ENCODE data around the gene ODAD4.
"Not testable (repeated sequence)": the region's sequence is repeated elsewhere in the genome, so short reads cannot be mapped to it uniquely, and the experiment has no call there.

ODAD4 gene

DNA sequence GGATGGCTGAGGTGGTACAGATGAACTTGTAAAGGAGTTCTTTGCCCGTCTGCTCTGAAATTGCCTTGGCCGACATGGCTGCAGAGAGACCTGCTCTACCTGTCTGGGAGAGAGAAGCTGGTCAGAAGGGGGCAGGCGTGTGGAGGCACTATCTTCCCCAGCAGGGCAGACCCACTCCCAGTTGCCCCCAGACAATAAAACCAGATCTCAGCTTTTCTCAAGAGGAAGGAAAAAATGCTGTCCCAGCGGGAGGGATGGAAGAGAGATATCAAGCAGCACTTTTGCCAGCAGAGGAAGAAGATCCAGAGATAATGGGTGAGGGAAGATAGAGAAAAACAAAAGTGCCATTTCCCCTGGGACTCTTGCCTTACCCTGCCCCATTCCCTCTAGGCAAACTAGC is 16.6 kb upstream of the ODAD4 start:
- no peak for DNase-seq

DNA sequence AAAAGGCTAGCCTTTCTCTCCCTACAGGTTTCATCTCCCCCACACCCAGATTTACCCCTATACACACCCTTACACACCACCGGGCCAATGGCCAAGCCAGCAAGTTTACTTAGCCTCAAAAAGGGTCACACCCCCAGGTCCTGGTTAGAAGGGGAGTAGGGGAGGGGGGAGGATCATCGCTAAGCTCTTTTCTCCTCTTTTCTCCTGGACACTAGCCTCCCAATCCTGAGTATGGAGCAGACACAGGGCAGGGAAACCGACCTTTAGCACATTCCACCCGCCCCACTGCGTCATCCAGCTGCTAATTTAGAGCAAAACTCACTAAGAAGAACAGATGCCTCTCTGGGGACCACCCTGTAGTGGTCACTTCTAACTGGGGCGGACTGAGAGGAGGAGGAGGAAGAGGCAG is 16.1 kb upstream of the ODAD4 start:
- DNase-seq, result no peak

DNA sequence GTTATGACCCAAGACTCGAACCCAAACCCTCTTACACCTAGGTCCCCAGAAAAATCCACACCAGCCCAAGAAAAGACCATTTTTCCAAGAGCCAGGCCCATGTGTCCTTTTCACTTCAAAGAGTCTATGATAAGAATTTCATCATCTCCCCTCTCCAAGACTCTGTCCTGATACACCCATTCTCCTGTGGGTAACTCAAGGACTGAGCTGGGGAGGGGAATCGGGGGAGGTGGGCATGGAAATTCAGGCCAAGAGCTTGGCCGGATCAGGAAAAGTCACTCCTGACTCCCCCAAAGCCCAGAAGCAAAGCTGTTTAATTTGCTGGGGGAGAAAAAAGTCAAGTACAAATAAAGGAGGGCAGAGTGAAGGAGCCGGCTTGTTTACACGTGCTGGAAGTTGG is 15.4 kb upstream of the ODAD4 start:
- no peak for DNase-seq

DNA sequence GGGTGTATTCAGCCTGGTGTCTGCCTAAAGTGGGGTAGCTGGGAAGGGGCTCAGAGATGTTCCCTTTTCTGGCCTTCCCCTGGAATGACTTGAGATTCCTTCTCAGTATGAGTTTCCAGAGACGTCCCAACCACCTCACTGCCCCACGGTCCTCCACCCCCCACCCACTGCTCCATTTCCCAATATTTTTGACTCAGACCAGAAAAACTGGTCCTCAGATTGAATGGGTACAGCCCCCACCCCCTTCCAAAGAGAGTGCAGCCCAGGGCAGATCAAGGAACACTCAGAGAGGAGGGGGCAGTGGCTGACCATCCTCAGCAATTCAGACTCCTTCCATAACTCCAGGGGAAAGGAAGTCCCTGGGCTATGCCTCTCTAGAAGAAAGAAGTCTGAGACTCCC is 14.9 kb upstream of the ODAD4 start:
- DNase-seq, result no peak

DNA sequence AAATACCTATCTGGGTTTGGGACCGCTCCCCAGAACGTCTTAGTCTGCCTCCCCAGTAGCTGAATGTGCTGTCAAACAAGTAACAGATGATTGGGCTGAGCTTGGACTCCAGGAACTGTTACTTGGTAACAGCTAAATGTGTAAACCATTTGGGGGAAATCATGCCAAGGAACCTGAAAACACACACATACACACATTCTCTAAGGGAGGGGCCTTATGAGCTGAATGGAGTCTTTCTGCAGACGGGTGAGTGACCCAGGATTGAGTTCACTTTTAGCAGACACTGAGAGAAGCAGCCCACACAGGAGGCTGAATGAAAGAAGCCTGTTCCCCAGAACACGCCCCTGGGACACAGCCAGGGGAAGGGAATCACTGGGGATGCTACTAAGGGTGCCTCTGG is 13.2 kb upstream of the ODAD4 start:
- no peak for DNase-seq

DNA sequence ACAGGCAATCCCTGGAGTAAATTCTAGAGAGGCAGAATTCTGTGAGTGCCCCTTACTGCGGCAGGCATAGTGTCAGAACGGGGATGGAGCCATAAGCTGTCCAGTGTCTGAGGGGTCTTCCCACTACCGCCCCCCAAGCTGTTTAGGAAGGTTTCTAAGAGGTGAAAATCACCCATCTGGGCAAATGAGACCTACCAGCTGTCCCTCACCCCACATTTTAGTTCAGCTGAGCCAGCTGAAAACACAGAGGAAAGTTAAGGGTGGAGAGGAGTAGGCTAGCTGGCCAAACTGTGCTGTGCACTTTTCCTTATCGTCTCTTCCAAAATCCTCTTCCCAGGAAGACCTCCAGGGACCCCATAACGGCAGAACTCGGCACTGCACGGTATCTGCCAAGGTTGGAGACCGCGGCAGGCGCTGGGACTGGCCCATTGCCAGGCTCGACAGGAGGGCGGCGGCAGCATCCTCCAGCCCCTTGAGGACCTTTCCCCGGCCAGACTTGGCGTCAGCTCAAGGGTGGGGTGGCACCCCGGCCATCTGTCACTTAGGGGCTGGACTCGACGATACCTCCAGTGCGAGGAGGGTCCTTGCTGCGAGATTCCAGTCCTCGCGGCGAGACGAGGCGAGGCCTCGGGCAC is 12.6 kb upstream of the ODAD4 start:
- peak; percentile 75 for DNase-seq

DNA sequence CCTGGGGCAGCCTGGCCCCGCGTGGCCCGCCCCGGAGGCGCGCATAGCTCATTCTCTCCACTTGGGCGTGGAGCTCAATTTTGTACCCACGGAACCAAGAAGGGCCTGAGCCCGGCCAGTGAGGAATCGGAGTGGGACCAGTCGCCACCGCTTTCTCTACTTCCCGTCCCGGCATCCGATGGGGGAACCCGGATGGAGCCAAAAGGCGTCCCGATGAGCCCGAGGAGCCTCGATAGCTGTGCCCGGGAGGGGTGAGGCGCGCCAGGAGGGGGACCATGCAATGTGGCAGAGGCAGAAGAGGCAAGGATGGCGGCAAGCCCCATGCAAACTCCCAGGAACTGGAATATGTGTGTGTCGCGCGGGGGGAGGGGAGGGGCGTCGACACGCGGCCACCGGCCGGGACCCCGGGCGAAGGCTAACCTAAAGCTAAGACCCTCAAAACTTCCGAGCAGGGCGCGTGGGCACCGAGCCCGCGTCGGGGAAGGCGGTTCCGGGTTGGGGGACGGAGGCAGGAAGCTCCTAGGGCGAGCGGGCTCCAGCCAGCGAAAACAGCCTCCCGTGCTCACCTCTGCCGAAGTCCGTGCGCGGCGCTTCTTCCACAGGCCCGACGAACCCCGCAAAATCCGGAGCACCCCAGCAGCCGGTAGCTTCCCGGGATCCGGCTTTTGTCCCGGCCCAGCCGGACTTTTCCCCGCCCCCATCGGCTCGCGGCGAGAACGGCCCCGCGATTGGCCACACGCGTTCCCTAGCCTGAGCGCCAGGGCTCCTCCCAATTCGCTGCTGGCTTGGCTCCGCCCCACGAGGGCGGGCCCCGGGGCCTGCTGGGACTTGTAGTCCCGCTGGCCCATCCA is 11.9 kb upstream of the ODAD4 start, which contains the start of gene ACLY:
ACLY (minus strand) TSS at position 638 of the 851 bp plus-strand sequence. CDS start 5,078 bp downstream, outside the sequence.
- DNase-seq, result peak; percentile 96

DNA sequence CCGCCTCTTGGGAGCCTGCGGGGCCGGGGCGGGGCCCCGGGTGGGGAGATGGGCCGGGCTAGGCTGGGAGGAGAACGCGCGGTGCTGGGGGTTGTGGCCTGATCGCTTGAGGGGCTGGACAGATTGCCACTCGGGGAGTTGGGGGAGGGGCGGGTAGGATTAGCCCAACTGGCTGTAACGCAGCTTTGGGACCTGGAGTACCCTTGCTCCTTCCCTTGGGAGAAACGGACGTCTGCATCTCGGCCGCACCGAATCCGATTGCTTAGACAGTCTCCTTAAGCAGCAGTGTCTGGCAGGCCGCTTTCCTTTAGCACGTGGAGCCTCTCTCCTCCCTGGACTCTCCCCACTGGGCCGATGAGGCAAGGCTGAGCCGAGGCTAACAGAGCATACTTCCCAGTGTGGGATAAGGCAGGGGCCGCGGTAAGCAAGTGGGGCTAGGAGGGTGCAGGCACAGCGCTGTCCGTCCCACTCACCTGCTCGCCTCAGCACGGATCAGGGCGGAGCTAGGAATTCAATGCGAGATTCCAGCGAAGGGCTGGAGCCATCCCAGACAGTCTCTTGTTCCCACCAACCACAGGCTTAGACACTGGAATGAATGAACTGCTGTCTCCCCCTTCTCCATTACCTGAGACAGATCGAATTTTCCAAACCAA is 11.1 kb upstream of the ODAD4 start:
- peak; percentile 58 for DNase-seq

DNA sequence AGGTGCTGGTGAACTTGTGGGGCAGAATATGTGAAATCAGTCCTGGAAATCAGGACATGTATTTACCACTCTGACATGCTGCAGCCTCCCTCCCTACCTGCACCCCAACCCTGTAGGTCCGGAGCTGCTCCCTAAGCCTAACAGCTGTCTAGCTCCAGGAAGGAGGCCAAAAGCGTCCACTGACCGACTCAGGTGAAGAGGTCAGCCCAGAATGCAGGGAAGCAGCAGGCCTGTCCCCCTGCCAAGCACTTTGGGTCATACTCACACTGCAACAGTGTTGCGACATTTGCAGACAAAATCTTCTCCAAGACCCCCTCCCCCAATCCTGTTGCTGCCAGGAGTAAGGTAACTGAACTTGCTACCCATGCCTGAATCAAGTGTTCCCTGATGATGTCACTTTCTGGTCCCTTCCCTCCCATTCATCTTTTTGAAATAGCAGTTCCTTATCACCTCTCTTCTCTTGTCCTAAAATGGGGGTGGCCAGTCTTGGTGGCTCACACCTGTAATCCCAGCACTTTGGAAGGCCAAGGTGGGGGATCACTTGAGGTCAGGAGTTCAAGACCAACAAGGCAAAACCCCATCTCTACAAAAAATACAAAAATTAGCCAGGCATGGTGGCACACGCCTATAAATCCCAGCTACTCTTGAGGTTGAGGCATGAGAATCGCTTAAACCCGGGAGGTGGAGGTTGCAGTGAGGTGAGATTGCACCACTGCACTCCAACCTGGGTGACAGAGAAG is 10.4 kb upstream of the ODAD4 start:
- DNase-seq, result no peak

DNA sequence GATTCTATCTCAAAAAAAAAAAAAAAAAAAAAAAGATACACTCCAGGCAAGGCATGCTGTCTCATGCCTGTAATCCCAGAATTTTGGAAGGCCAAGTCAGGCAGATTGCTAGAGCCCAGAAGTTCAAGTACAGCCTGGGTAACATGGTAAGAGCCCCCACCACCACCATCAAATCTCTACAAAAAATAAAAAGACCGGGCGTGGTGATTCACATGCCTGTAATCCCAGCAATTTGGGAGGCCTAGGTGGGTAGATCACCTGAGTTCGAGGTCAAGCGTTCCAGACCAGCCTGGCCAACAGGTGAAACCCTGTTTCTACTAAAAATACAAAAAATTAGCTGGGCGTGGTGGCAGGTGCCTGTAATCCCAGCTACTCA is 9.8 kb upstream of the ODAD4 start:
- no peak for DNase-seq

DNA sequence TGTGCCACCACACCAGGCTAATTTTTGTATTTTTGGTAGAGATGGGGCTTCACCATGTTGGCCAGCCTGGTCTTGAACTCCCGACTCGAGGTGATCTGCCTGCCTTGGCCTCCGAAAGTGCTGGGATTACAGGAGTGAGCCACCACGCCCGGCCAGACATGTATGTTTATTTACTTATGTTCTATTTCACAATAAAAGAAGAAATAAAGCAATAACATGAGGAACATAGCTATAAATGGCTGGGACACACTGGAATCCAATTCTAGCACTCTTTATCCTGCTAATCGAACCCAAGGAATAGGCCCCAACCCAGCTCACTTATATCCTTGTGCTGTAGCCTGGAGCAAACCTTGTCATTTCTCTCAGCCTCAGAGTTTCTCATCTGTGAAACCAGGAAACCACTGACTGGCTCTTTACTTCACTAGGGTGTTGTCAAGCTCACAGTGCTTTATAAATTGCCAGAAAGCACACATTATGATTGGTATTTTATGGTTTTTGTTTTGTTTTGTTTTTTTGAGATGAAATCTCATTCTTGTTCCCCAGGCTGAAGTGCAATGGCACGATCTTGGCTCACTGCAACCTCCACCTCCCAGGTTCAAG is 4.3 kb upstream of the ODAD4 start:
- no peak for DNase-seq

DNA sequence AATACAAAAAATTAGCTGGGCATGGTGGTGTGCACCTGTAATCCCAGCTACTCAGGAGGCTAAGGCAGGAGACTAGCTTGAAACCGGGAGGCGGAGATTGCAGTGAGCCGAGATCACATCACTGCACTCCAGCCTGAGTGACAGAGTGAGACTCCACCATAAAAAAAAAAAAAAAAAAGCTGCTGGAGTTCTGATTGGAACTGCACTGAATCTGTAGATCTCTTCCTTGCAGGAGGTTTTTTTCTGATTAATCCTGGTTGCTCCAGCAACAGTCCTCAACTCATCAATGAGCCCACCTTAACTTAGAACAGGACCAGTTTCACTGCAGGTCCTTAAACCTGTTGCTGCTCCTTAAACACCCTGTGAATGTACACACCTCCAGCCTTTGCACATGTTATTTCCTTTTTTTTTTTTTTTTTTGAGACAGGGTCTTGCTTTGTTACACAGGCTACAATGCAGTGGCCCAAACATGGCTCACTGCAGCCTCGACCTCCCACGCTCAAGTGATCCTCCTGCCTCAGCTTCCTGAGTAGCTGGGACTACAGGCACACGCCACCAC is 1.6 kb upstream of the ODAD4 start:
- DNase-seq, result no peak

DNA sequence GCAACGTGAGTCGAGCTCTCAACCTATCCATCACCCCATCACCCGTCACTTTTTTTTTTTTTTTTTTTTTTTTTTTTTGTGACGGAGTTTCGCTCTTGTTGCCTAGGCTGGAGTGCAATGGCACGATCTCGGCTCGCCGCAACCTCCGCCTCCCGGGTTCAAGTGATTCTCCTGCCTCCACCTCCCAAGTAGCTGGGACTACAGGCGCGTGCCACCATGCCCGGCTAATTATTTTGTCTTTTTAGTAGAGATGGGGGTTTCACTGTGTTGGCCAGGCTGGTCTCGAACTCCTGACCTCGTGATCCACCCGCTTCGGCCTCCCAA is 378 bp downstream of the ODAD4 start:
- DNase-seq, result peak; percentile 78

DNA sequence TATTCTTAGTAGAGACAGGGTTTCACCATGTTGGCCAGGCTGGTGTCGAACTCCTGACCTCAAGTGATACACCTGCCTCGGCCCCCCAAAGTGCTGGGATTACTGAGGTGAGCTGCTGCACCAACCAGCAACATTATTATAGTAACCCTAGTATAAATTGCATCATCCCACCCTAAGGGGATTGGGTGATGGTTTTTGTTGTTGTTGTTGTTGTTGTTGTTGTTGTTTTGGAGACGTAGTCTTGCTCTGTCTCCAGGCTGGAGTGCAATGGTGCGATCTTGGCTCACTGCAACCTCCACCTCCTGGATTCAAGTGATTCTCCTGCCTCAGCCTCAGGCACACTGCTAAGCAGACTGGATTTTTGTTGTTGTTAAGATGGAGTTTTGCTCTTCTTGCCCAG is 1.3 kb downstream of the ODAD4 start:
- not testable (repeated sequence) for DNase-seq

DNA sequence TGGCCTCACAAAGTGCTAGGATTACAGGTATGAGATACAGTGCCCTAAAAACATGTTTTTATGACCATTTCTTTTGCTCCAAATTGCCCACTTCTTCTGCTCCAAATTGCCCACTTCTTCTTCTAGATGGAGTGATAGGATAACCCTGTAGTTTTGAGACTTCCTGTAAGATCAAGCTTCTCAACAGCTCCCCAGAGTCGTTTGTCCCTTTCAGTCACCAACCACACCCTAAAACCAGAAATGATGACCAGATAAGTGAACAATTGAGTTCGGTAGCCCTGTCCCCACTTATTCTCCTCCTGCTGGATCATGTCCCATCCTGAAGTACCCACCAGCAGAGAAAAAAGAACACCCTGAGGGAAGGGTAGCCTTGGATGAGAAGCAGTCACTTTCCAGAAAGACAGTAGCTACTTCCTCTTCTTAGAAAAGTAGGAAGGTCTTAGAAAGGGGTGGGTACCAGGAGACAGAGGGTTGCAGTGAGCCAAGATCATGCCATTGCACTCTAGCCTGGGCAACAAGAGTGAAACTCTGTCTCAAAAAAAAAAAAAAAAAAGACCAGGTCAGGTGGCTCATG is 2.5 kb downstream of the ODAD4 start:
- no peak for DNase-seq

DNA sequence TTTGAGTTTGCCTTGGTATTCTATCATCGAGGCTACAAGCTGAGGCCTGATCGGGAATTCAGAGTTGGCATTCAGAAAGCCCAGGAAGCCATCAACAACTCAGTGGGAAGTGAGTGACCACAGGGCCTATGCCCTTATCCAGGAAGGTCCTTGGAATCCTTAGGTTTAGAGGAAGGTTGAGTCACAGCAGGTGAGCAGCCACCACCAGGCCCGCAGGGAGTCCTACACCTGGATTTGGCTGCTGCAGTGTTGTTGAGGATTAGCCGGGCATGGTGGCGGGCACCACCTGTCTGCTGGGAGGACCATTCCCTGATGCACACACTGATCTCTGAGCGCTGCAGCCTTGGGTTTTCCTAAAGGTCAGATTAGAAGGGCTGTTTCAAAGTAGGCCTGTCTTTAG is 5.2 kb downstream of the ODAD4 start:
- DNase-seq, result no peak

DNA sequence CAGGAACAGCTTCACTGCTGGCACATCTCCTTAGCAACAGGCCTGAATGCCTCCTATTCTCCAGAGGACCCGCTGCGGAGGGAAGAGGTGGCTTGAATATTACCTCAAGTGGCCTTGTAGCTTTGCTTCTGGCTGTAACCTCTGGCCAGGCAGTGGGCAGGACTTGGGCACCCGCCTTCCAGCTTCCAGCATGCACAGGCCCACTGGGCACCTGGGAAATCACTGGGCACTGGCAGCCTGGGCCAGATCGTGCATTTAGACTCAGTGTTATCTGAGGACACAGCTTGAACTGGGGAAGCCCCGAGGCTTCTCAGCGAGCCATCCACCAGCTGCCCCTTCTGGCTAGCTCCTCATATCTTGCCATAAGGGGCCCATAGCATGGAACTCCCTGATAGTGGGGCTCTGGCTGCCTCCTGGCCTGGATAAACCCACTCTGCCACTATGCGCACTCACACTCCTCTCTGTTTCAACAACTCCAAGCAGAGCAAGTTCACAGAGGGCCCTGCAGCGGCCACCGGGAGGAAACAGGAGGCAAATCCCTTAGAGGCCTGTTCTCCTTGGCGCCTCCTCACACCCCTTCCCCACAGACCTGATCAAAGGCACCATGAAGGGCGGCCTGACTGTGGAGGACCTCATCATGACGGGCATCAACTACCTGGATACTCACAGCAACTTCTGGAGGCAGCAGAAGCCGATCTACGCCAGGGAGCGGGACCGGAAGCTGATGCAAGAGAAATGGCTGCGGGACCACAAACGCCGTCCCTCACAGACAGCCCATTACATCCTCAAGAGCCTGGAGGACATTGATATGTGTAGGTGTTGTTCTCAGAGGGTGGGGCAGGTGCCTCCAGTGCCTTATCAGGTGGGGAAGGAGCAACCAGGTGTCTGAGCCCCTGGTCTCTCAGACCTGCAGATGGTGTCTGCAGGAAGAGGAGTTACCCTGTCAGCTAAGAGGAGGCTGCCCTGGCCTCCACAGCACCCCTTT is 7.8 kb downstream of the ODAD4 start:
- no peak for DNase-seq

DNA sequence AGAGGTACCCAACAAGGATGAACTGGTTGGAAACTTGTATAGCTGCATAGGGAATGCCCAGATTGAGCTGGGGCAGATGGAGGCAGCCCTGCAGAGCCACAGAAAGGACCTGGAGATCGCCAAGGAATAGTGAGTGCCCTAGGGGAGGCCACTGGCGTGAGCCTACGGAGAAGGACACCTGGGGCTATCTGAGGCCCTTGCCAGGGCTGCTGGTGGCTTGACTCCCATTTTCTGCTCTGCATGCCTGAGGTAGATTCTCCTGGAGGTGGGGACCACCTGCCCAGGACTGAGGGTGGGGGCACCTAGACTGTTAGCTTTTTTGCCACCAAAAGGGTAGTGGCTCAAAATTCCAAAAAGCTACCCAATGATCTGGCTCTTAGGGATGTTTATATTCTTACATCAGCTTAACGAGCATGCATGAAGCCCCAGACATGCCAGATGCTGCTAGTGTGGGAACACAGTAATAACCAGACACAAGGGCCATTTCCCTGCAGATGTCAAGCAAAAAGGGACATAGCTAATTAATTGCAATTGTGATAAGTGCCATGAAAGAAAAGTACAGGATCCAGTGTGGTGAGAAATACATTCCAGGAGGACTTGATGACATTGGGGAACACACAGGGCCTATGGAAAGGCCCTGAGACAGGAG is 8.8 kb downstream of the ODAD4 start:
- no peak for DNase-seq

DNA sequence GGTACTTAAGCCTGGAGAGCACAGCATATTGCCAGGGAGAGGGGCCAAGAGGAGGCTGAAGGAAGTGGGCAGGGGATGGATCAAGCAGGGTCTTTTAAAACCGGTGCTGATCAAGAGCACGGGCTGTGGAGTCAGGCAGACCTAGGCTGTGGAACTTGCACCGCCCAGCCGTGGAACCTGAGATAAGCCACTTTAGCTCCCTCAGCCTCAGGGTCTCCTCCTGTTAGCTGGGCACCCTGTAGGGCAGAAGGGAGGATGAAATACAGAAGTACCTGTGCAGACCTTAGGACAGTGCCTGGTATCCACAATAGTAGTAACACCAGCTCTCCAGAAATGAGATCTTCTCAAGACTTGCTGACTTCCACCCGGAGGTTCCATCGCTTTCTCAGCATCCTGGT is 9.3 kb downstream of the ODAD4 start:
- no peak for DNase-seq

DNA sequence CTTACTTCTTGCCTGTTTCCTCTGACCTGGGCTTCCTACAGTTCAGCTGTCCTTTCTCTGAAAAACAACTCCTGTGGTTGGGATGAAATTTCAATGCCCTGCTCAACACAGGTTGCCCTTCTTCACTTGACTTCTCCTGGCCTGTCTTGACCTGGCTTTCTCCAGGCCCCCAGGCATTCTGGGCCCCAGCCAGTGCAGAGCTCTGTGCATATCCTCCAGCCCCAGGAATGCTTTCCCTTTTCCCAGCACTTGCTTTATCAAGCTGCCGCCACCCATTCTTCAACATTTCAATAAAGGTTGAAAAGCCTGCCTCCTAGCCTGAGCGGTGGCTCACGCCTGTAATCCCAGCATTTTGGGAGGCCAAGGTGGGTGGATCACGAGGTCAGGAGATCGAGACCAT is 10.8 kb downstream of the ODAD4 start:
- DNase-seq, result no peak

Measured in NCI-H2171 (cell line).